HepG2 (cell line): Measurements from ENCODE around the gene GLDC. TPM values are rescaled to one million over a fixed set of nuclear protein-coding genes. Genes with fewer than 3 reads are reported as not detected.

Experiments used
- KIAA2018 ChIP-seq: sonication (generic); formaldehyde crosslinking; IDR thresholded peaks from 2 replicates; pipeline ENCODE4 v1.5.0; 2020; ENCODE audit warnings: mild to moderate bottlenecking, missing genetic modification reagents, borderline replicate concordance
- REPIN1 ChIP-seq: sonication (generic); formaldehyde crosslinking; IDR thresholded peaks from 2 replicates; pipeline ENCODE4 v1.8.0; 2022; ENCODE audit warnings: missing genetic modification reagents, low read depth, mild to moderate bottlenecking, borderline replicate concordance
- RFX1 ChIP-seq: fragments of 450-650 bp; IDR thresholded peaks from 2 replicates; pipeline ENCODE4 v1.6.1; 2017
- SRY ChIP-seq: sonication (generic); formaldehyde crosslinking; IDR thresholded peaks from 2 replicates; pipeline ENCODE4 v1.8.0; 2022; ENCODE audit warnings: mild to moderate bottlenecking, missing genetic modification reagents
- TAF1 ChIP-seq: sonication (generic); formaldehyde crosslinking; IDR thresholded peaks from 2 replicates; pipeline ENCODE4 v1.4.0; 2020; ENCODE audit warnings: missing genetic modification reagents
- ZBED4 ChIP-seq: sonication (generic); formaldehyde crosslinking; IDR thresholded peaks from 2 replicates; pipeline ENCODE4 v1.4.0; 2020; ENCODE audit warnings: missing genetic modification reagents, borderline replicate concordance
- ZC3H13 ChIP-seq: sonication (generic); formaldehyde crosslinking; IDR thresholded peaks from 2 replicates; pipeline ENCODE4 v1.8.1; 2023; ENCODE audit warnings: mild to moderate bottlenecking, missing genetic modification reagents, moderate library complexity
- ZMYM3 ChIP-seq: sonication (generic); formaldehyde crosslinking; IDR thresholded peaks from 2 replicates; pipeline ENCODE4 v1.5.1; 2020; ENCODE audit warnings: mild to moderate bottlenecking, missing genetic modification reagents
- ZNF720 ChIP-seq: sonication (generic); formaldehyde crosslinking; IDR thresholded peaks from 2 replicates; pipeline ENCODE4 v1.4.0; 2020; ENCODE audit warnings: missing genetic modification reagents
- ZNF747 ChIP-seq: sonication (generic); formaldehyde crosslinking; IDR thresholded peaks from 2 replicates; pipeline ENCODE4 v1.8.1; 2023; ENCODE audit warnings: missing genetic modification reagents, mild to moderate bottlenecking, borderline replicate concordance
- ZSCAN12 ChIP-seq: sonication (generic); formaldehyde crosslinking; IDR thresholded peaks from 2 replicates; pipeline ENCODE4 v1.9.0; 2021; ENCODE audit warnings: mild to moderate bottlenecking, missing genetic modification reagents
- ZSCAN30 ChIP-seq: sonication (generic); formaldehyde crosslinking; IDR thresholded peaks from 2 replicates; pipeline ENCODE4 v1.5.0; 2020; ENCODE audit warnings: mild to moderate bottlenecking, missing genetic modification reagents
- polyA plus RNA-seq, 8 experiments: library from polyadenylated mRNA; depleted of rRNA in 3 of 8; stranded (reverse) in 7 of 8; unstranded in 1 of 8; fragments of >200 nt; fragmentation: Illumina TruSeq in 4 of 8; extraction: Trizol in 4 of 8; gene quantifications; 2 replicates each; pipeline versions ENCODE4 v1.2.1 to v1.2.3, GENCODE V29; 2011 to 2016; ENCODE audit warnings: low read depth in 4 of 8, missing spikeins in 1 of 8, mixed read lengths in 1 of 8; ENCODE audit not compliant: insufficient read depth in 1 of 8
- total RNA-seq, 5 experiments: library from RNA; depleted of rRNA; stranded (reverse); fragments of >200 nt; fragmentation: Illumina TruSeq; extraction: Trizol; gene quantifications; 2 replicates each; pipeline ENCODE4 v1.2.3, GENCODE V29; 2016; ENCODE audit warnings: low read depth in 1 of 5
- TF ChIP-seq, protein P1 (sequence below): sonication (generic); formaldehyde crosslinking; IDR thresholded peaks from 2 replicates; pipeline ENCODE4 v1.5.0; 2020; ENCODE audit warnings: mild to moderate bottlenecking, missing genetic modification reagents

The GLDC gene
- total and polyA plus RNA-seq, 2 of the 13 experiments (the other 11 are each of a cell fraction or from before 2014, with no cell fraction given), result 59.3 to 115 TPM

DNA sequence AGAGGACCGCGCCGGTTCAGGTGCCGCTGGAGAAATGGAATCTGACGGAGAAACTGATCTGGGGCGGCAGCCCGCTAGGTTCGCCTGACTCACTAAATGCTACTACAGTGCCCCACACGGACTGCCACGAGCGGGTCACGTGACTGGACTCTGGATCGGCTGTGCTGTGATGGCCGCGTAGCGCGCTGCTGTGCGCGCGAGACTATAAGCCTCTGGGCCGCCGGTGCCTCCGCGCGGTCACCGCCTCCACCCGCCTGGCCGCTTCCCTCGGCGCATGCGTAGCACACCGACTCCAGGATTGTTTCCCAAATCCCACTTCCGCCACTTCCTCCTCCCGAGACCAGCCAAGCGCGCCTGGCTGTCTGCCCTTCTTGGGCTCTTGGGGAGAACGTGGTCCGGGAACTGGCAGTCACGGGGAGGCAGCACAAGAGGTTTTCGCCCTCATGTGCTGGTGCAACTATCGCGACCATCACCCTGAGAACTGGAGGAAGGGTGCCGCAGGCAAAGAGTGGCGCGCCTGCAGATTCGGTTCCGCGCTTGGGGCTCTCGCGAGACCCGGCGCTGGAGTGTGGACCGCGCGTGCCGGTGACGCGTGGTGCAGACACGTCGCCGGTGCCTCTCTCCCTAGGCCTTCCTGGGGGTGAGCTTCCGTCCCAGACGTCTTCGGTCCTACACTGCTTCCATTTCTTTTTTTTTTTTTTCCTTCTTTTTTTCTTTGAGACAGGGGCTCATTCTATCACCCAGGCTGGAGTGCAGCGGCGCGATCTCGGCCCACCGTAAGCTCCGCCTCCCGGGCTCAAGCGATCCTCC, 35.8 kb upstream of the GLDC start (continued):
- TF ChIP-seq KIAA2018 (peak; percentile 97; the same call in 1 of the 2 replicates), REPIN1 (CRISPR knock-in tag) (peak; percentile 92), RFX1 (no peak), ZC3H13 (peak; percentile 99), ZNF747 (CRISPR knock-in tag) (peak; percentile 95; the same call in 1 of the 2 replicates), ZSCAN30 (CRISPR knock-in tag) (peak; percentile 93; the same call in 1 of the 2 replicates), ZBED4 (CRISPR knock-in tag) (peak; percentile 76), ZMYM3 (0 out of 2 replicates have a peak, but pooled peaks have one; percentile 7), SRY (CRISPR knock-in tag) (peak; percentile 84; the same call in 1 of the 2 replicates), ZSCAN12 (peak; percentile 62; the same call in 1 of the 2 replicates), ZNF720 (CRISPR knock-in tag) (no peak), TAF1 (CRISPR knock-in tag) (peak; percentile 90)
- TF ChIP-seq, protein P1, sequence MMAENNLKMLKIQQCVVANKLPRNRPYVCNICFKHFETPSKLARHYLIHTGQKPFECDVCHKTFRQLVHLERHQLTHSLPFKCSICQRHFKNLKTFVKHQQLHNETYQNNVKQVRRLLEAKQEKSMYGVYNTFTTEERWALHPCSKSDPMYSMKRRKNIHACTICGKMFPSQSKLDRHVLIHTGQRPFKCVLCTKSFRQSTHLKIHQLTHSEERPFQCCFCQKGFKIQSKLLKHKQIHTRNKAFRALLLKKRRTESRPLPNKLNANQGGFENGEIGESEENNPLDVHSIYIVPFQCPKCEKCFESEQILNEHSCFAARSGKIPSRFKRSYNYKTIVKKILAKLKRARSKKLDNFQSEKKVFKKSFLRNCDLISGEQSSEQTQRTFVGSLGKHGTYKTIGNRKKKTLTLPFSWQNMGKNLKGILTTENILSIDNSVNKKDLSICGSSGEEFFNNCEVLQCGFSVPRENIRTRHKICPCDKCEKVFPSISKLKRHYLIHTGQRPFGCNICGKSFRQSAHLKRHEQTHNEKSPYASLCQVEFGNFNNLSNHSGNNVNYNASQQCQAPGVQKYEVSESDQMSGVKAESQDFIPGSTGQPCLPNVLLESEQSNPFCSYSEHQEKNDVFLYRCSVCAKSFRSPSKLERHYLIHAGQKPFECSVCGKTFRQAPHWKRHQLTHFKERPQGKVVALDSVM (CRISPR knock-in tag), result peak; percentile 86
